Stomach smooth muscle (tissue), 2 donors: ENCODE data around the gene KRTAP5-3.

Experiments
- H3K27ac ChIP-seq: one replicate; pipeline ENCODE4 v1.7.0; 2013; ENCODE audit warnings: mild to moderate bottlenecking, low read length, inconsistent platforms
- H3K27me3 ChIP-seq, 2 donors: one replicate each; pipeline ENCODE4 v1.7.0; 2013; ENCODE audit warnings: low read length in 2 of 2; ENCODE audit not compliant: insufficient read depth in 2 of 2, control insufficient read depth in 1 of 2
- H3K36me3 ChIP-seq, 2 donors: one replicate each; pipeline ENCODE4 v1.7.0; 2013; ENCODE audit warnings: low read length in 2 of 2; ENCODE audit not compliant: control insufficient read depth in 2 of 2, insufficient read depth in 2 of 2
- H3K4me1 ChIP-seq: one replicate; pipeline ENCODE4 v1.7.0; 2013; ENCODE audit warnings: low read length; ENCODE audit not compliant: control insufficient read depth, insufficient read depth
- H3K4me3 ChIP-seq, 2 donors: one replicate each; pipeline ENCODE4 v1.7.0; 2013; ENCODE audit warnings: low read length in 2 of 2
- H3K9ac ChIP-seq, 2 donors: one replicate each; pipeline ENCODE4 v1.7.0; 2013; ENCODE audit warnings: low read length in 2 of 2, mild to moderate bottlenecking in 1 of 2
- H3K9me3 ChIP-seq, 2 donors: one replicate each; pipeline ENCODE4 v1.7.0; 2013; ENCODE audit warnings: low read length in 2 of 2; ENCODE audit not compliant: control insufficient read depth in 2 of 2
- donor health status: healthy.
- donor health status: Pancreatic carcinoma.

Gene KRTAP5-3

DNA sequence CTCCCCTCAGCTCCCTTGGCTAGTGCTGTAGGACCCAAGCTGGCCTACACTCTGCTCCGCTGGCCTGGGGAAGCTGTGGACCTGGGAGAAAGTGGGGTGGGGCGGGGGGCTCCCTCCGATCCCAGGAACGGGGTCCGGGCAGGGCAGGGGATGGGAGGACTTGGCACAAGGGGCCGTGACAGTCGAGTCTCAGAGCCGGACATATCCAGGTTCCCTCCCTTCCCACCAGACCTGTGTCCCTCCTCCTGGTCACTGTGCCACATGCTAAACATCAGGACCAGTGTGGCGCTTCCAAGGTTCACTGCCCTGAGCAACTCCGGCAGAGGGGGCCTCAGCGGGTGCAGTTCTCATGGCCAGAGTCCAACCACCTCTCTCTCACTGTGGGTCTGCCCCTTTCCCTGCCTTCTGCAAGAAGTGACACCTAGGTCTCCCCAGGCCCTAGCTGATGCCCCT lies 38.2 kb downstream of the KRTAP5-3 start:
- Histone ChIP-seq H3K27me3 (no peaks in the 10 kb centered on the region), H3K4me1 (peaks cover 61% of the 10 kb centered on the region), H3K9me3 (no peaks in the 10 kb centered on the region), H3K9ac (peak overlapping the region in 1 of 2 donors; percentile 29), H3K36me3 (peaks cover 0 to 2% of the 10 kb centered on the region in 2 donors), H3K4me3 (peak overlapping the region; percentile 17 to 77), H3K27ac (peak overlapping the region; percentile 64)

DNA sequence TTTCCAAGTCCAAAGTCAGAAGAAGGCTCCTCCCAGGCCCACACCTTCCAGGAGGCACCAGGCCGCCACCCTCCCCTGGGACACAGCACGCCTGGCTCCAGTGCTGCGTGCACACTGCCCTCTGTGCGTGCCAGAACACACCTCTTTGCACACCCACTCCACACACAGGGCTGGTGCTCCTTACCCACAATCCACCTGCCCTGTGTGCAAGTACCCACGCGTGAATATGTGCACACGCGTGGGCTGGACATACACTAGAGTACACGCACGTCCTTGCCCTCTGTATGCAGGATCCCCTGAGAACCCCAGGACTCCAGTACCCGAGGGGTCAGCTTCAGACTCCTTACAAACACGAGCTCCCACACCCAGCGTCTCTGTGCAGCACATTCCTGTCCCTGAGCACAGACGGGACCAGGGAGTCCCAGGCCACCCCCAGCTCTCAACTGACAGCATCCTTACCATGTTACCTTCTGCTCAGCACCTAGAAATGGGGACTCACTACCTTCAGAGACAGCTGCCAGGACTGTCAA lies 38.9 kb downstream of the KRTAP5-3 start:
- peaks cover 0 to 2% of the 10 kb centered on the region in 2 donors for H3K36me3 ChIP-seq
- peak overlapping the region; percentile 64 for H3K27ac ChIP-seq
- no peaks in the 10 kb centered on the region for H3K9me3 ChIP-seq
- no peaks in the 10 kb centered on the region for H3K27me3 ChIP-seq
- no peak overlapping the region for H3K4me3 ChIP-seq
- peaks cover 63% of the 10 kb centered on the region for H3K4me1 ChIP-seq
- peak overlapping the region in 1 of 2 donors; percentile 13 for H3K9ac ChIP-seq

DNA sequence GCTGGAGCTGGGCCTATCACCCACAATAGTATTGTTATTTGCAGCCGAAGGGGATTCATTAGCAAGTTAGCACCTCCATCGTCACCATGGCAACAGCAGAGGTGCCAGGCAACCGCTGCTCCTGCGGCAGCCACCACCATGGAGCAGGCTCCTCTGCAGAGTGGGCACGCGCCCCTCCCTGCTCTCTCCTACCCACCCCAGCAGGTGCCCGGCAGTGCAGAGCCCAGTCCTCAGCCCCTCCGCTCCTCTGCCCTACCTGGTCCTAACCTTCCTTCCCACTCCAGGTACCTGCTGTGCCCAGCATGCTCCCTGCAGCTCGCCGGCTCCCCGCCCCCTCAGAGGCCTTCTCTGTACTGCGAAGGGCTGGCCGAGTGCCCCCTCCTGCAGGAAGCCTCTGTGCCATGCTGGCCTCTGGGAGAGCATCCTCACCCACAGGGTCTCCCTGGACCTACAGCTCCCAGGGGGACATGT lies 39.8 kb downstream of the KRTAP5-3 start:
- H3K4me1 ChIP-seq, result peaks cover 61% of the 10 kb centered on the region
- no peak overlapping the region for H3K9ac ChIP-seq
- H3K27ac ChIP-seq, result peak overlapping the region; percentile 64
- no peaks in the 10 kb centered on the region for H3K27me3 ChIP-seq
- peak overlapping the region in 1 of 2 donors; percentile 15 for H3K4me3 ChIP-seq
- H3K9me3 ChIP-seq, result no peaks in the 10 kb centered on the region
- peaks cover 0 to 2% of the 10 kb centered on the region in 2 donors for H3K36me3 ChIP-seq

GRCh38 chr11:1567721-1568100 lies 40.6 kb downstream of the KRTAP5-3 start:
- Histone ChIP-seq H3K36me3 (peaks cover 4 to 5% of the 10 kb centered on the region in 2 donors), H3K9me3 (no peaks in the 10 kb centered on the region), H3K9ac (no peak overlapping the region), H3K27me3 (no peaks in the 10 kb centered on the region), H3K27ac (peak overlapping the region; percentile 2), H3K4me3 (no peak overlapping the region), H3K4me1 (peaks cover 62% of the 10 kb centered on the region)

GRCh38 chr11:1567052-1567720 lies 41.1 kb downstream of the KRTAP5-3 start:
- no peaks in the 10 kb centered on the region for H3K9me3 ChIP-seq
- H3K27me3 ChIP-seq, result no peaks in the 10 kb centered on the region
- peaks cover 8 to 9% of the 10 kb centered on the region in 2 donors for H3K36me3 ChIP-seq
- H3K9ac ChIP-seq, result no peak overlapping the region
- H3K4me3 ChIP-seq, result no peak overlapping the region
- peaks cover 62% of the 10 kb centered on the region for H3K4me1 ChIP-seq
- no peak overlapping the region for H3K27ac ChIP-seq

GRCh38 chr11:1566381-1567051 lies 41.7 kb downstream of the KRTAP5-3 start:
- no peaks in the 10 kb centered on the region for H3K9me3 ChIP-seq
- H3K9ac ChIP-seq, result no peak overlapping the region
- H3K4me3 ChIP-seq, result no peak overlapping the region
- H3K27me3 ChIP-seq, result no peaks in the 10 kb centered on the region
- peaks cover 62% of the 10 kb centered on the region for H3K4me1 ChIP-seq
- H3K27ac ChIP-seq, result no peak overlapping the region
- peaks cover 8 to 10% of the 10 kb centered on the region in 2 donors for H3K36me3 ChIP-seq

DNA sequence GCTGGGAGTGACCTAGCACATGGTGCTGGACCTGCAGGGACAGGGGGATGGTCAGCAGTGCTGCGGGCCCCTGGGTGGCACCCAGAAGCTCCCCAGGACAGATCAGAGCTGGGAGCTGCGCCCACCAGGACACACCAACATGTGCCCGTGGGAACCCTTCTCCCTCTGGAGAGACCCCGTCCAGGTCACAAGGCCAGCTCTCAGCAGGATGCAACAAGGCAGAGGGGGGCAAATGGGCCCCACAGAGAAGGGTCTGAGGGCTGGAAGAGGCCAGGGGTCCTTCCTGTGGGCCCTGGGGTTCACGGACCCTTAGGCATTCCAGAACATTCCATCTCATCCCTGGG lies 42.4 kb downstream of the KRTAP5-3 start:
- Histone ChIP-seq H3K27ac (no peak overlapping the region), H3K4me3 (no peak overlapping the region), H3K9me3 (no peaks in the 10 kb centered on the region), H3K27me3 (no peaks in the 10 kb centered on the region), H3K9ac (no peak overlapping the region), H3K36me3 (peaks cover 8 to 10% of the 10 kb centered on the region in 2 donors), H3K4me1 (peaks cover 60% of the 10 kb centered on the region)

- H3K4me3 ChIP-seq, result peak overlapping the region in 1 of 2 donors; percentile 40
- peaks cover 59% of the 10 kb centered on the region for H3K4me1 ChIP-seq
- H3K36me3 ChIP-seq, result peaks cover 8 to 12% of the 10 kb centered on the region in 2 donors
- H3K27me3 ChIP-seq, result no peaks in the 10 kb centered on the region
- peak overlapping the region; percentile 4 to 58 for H3K9ac ChIP-seq
- H3K27ac ChIP-seq, result peak overlapping the region; percentile 81
- H3K9me3 ChIP-seq, result no peaks in the 10 kb centered on the region
Observed at GRCh38 chr11:1565173-1565903, 42.9 kb downstream of the KRTAP5-3 start.

- Histone ChIP-seq H3K27ac (peak overlapping the region; percentile 81), H3K27me3 (no peaks in the 10 kb centered on the region), H3K4me3 (peak overlapping the region in 1 of 2 donors; percentile 40), H3K4me1 (peaks cover 59% of the 10 kb centered on the region), H3K36me3 (peaks cover 8 to 12% of the 10 kb centered on the region in 2 donors), H3K9me3 (no peaks in the 10 kb centered on the region), H3K9ac (peak overlapping the region; percentile 4 to 58)
Observed at GRCh38 chr11:1564535-1565172, 43.6 kb downstream of the KRTAP5-3 start.
